Activated T-cell treated with anti-CD3 and anti-CD28 coated beads, Interleukin-2, amount 50 U/mL, for 72 hours (primary cell): ENCODE data around the gene RNF151. TPM values are rescaled to one million over a fixed set of nuclear protein-coding genes. Genes with fewer than 3 reads are reported as not detected.
"Not testable (repeated sequence)": the region's sequence is repeated elsewhere in the genome, so short reads cannot be mapped to it uniquely, and the experiment has no call there.

Source experiments
- ATAC-seq, 2 donors: fragments of 150-1000 bp; cut with Tn5 transposase; replicated peaks in 1 of 2; 2 replicates each; pipeline ENCODE4 v1.10.0; 2021; ENCODE audit warnings: moderate library complexity in 2 of 2, mild to moderate bottlenecking in 1 of 2
- DNase-seq, 2 donors: peaks; one replicate each; pipeline ENCODE4 v3.0.0; 2021 to 2022; ENCODE audit warnings: mixed read lengths in 1 of 2
- H3K27ac Mint-ChIP-seq: one replicate; pipeline ENCODE4 v1.8.0; 2022; ENCODE audit warnings: mild to moderate bottlenecking, moderate library complexity, mixed read lengths
- H3K27me3 Mint-ChIP-seq: one replicate; pipeline ENCODE4 v1.8.0; 2022; ENCODE audit warnings: low read depth, mixed read lengths
- H3K36me3 Mint-ChIP-seq, 2 donors: one replicate each; pipeline ENCODE4 v1.8.0; 2022; ENCODE audit warnings: mixed read lengths in 2 of 2, mild to moderate bottlenecking in 1 of 2; ENCODE audit not compliant: insufficient read depth in 2 of 2
- H3K4me1 Mint-ChIP-seq: one replicate; pipeline ENCODE4 v1.8.0; 2022; ENCODE audit warnings: low read depth, mixed read lengths
- H3K4me3 Mint-ChIP-seq, 2 donors: one replicate each; pipeline ENCODE4 v1.8.0; 2022; ENCODE audit warnings: mild to moderate bottlenecking in 2 of 2, mixed read lengths in 2 of 2, moderate library complexity in 2 of 2
- H3K9me3 Mint-ChIP-seq, 2 donors: one replicate each; pipeline ENCODE4 v1.8.0; 2022; ENCODE audit warnings: mixed read lengths in 2 of 2
- total RNA-seq, 2 donors: library from RNA; stranded (reverse); gene quantifications; one replicate each; pipeline ENCODE4 v1.2.3, GENCODE V29; 2022

Gene RNF151
- total RNA-seq, 2 donors from 2014 or later: 0.81 TPM; not detected in 1

- Mint-ChIP-seq H3K27ac (no peak overlapping the region), H3K4me1 (peaks cover 5% of the 10 kb centered on the region), H3K27me3 (peaks cover 3% of the 10 kb centered on the region)
These were observed 36.9 kb upstream of the RNF151 start for GRCh38 chr16:1929578-1930337.

GRCh38 chr16:1930338-1930720, 36.3 kb upstream of the RNF151 start:
- ATAC-seq (no peak), DNase-seq (no peak)
- no peaks in the 10 kb centered on the region for H3K36me3 Mint-ChIP-seq
- no peaks in the 10 kb centered on the region for H3K27me3 Mint-ChIP-seq
- no peak overlapping the region for H3K27ac Mint-ChIP-seq
- peaks cover 5% of the 10 kb centered on the region for H3K4me1 Mint-ChIP-seq
- peak overlapping the region in 1 of 2 donors; percentile 47 for H3K4me3 Mint-ChIP-seq
- no peaks in the 10 kb centered on the region for H3K9me3 Mint-ChIP-seq

More at GRCh38 chr16:1929578-1930337, 36.9 kb upstream of the RNF151 start:
- peak overlapping the region; percentile 73 to 78 for H3K4me3 Mint-ChIP-seq
- H3K36me3 Mint-ChIP-seq: no peaks in the 10 kb centered on the region
- peak; percentile 93 to 99 for DNase-seq
- no peaks in the 10 kb centered on the region for H3K9me3 Mint-ChIP-seq
- ATAC-seq: peak; percentile 92 to 94

GRCh38 chr16:1932050-1933028, 34.3 kb upstream of the RNF151 start:
- Mint-ChIP-seq H3K27me3 (no peaks in the 10 kb centered on the region), H3K9me3 (no peaks in the 10 kb centered on the region), H3K4me3 (no peak overlapping the region), H3K27ac (no peak overlapping the region), H3K4me1 (peaks cover 5% of the 10 kb centered on the region), H3K36me3 (no peaks in the 10 kb centered on the region)
- DNase-seq (no peak), ATAC-seq (no peak)

- Mint-ChIP-seq H3K27ac (no peak overlapping the region), H3K36me3 (no peaks in the 10 kb centered on the region), H3K9me3 (no peaks in the 10 kb centered on the region), H3K4me3 (no peak overlapping the region), H3K4me1 (peaks cover 5% of the 10 kb centered on the region), H3K27me3 (no peaks in the 10 kb centered on the region)
- no peak for DNase-seq
- no peak for ATAC-seq
These were observed 33.5 kb upstream of the RNF151 start for GRCh38 chr16:1933097-1933661.

- H3K36me3 Mint-ChIP-seq: no peaks in the 10 kb centered on the region
- peaks cover 8% of the 10 kb centered on the region for H3K4me1 Mint-ChIP-seq
- H3K27ac Mint-ChIP-seq: no peak overlapping the region
- DNase-seq: no peak
- no peak overlapping the region for H3K4me3 Mint-ChIP-seq
- no peaks in the 10 kb centered on the region for H3K9me3 Mint-ChIP-seq
- no peaks in the 10 kb centered on the region for H3K27me3 Mint-ChIP-seq
- ATAC-seq: no peak
These were observed 29.6 kb upstream of the RNF151 start for GRCh38 chr16:1936945-1937479.

- Mint-ChIP-seq H3K9me3 (no peaks in the 10 kb centered on the region), H3K4me1 (peaks cover 12% of the 10 kb centered on the region), H3K4me3 (no peak overlapping the region), H3K36me3 (peaks cover 2% of the 10 kb centered on the region in 2 donors), H3K27ac (no peak overlapping the region), H3K27me3 (no peaks in the 10 kb centered on the region)
- DNase-seq (no peak), ATAC-seq (no peak)
These were observed 28.3 kb upstream of the RNF151 start for GRCh38 chr16:1938316-1938715.

GRCh38 chr16:1938910-1939309, 27.7 kb upstream of the RNF151 start:
- DNase-seq (no peak), ATAC-seq (no peak)
- H3K27me3 Mint-ChIP-seq: no peaks in the 10 kb centered on the region
- H3K4me1 Mint-ChIP-seq: peaks cover 17% of the 10 kb centered on the region
- H3K36me3 Mint-ChIP-seq: peaks cover 2% of the 10 kb centered on the region in 2 donors
- H3K27ac Mint-ChIP-seq: no peak overlapping the region
- H3K9me3 Mint-ChIP-seq: no peaks in the 10 kb centered on the region
- no peak overlapping the region for H3K4me3 Mint-ChIP-seq

GRCh38 chr16:1939833-1940232, 26.8 kb upstream of the RNF151 start:
- H3K4me1 Mint-ChIP-seq: peaks cover 26% of the 10 kb centered on the region
- DNase-seq: not testable (repeated sequence)

GRCh38 chr16:1940273-1941161, 26.1 kb upstream of the RNF151 start:
- Mint-ChIP-seq H3K36me3 (peaks cover 2% of the 10 kb centered on the region in 2 donors), H3K4me3 (no peak overlapping the region), H3K4me1 (peaks cover 29% of the 10 kb centered on the region), H3K9me3 (no peaks in the 10 kb centered on the region), H3K27me3 (no peaks in the 10 kb centered on the region), H3K27ac (no peak overlapping the region)
- DNase-seq: no peak
- no peak for ATAC-seq

More at GRCh38 chr16:1939833-1940232, 26.8 kb upstream of the RNF151 start:
- not testable (repeated sequence) for H3K4me3 Mint-ChIP-seq, H3K36me3 Mint-ChIP-seq, H3K27ac Mint-ChIP-seq, H3K9me3 Mint-ChIP-seq, H3K27me3 Mint-ChIP-seq, ATAC-seq

- Mint-ChIP-seq H3K4me1 (peaks cover 31% of the 10 kb centered on the region), H3K36me3 (peaks cover 2% of the 10 kb centered on the region in 2 donors), H3K27me3 (no peaks in the 10 kb centered on the region), H3K9me3 (no peaks in the 10 kb centered on the region), H3K27ac (no peak overlapping the region), H3K4me3 (peak overlapping the region; percentile 98)
- ATAC-seq (no peak), DNase-seq (no peak)
These were observed 25.3 kb upstream of the RNF151 start for GRCh38 chr16:1941162-1942046.

- Mint-ChIP-seq H3K4me1 (peaks cover 31% of the 10 kb centered on the region), H3K9me3 (no peaks in the 10 kb centered on the region), H3K4me3 (peak overlapping the region; percentile 98), H3K36me3 (peaks cover 2% of the 10 kb centered on the region in 2 donors), H3K27me3 (no peaks in the 10 kb centered on the region), H3K27ac (no peak overlapping the region)
- no peak for DNase-seq
- ATAC-seq: no peak
These were observed 24.4 kb upstream of the RNF151 start for GRCh38 chr16:1942047-1942809.
